GM12891 (cell line): ENCODE data around the gene TMEM174.
A peak's percentile ranks its signal among the peaks of the same experiment; 100 is the strongest.

Experiments used
- DNase-seq: peaks from one replicate; pipeline ENCODE4 v3.0.0; 2011; ENCODE audit warnings: low spot score; ENCODE audit not compliant: insufficient read length
- FAIRE-seq: peaks from 2 replicates; lab custom pipeline; 2011; peaks lifted over from hg19 to GRCh38; lab: Jason Lieb, UNC
- PAX5 ChIP-seq: IDR thresholded peaks from 2 replicates; pipeline ENCODE4 v1.6.1; 2011; ENCODE audit warnings: low read length, moderate library complexity, mild to moderate bottlenecking; ENCODE audit not compliant: insufficient read depth, severe bottlenecking
- POLR2A ChIP-seq: IDR thresholded peaks from 2 replicates; pipeline ENCODE4 v1.6.1; 2011; ENCODE audit warnings: low read depth, low read length, control low read depth
- POLR2AphosphoS5 ChIP-seq: IDR thresholded peaks from 2 replicates; pipeline ENCODE4 v1.6.1; 2011; ENCODE audit warnings: low read depth, low read length, control low read depth
- POU2F2 ChIP-seq: IDR thresholded peaks from 2 replicates; pipeline ENCODE4 v1.6.1; 2011; ENCODE audit warnings: low read depth, mild to moderate bottlenecking, control low read depth, low read length, moderate library complexity
- SPI1 ChIP-seq: IDR thresholded peaks from 2 replicates; pipeline ENCODE4 v1.6.1; 2011; ENCODE audit warnings: low read depth, low read length, control low read depth
- TAF1 ChIP-seq: IDR thresholded peaks from 2 replicates; pipeline ENCODE4 v1.6.1; 2011; ENCODE audit warnings: low read depth, low read length, control low read depth

The TMEM174 gene

GRCh38 chr5:73189871-73190376 is 16.9 kb downstream of the TMEM174 start:
- TF ChIP-seq SPI1 (no peak), TAF1 (no peak), POU2F2 (no peak), POLR2AphosphoS5 (no peak), PAX5 (no peak), POLR2A (no peak)
- DNase-seq = no peak
- FAIRE-seq = no peak

- DNase-seq (no peak), FAIRE-seq (no peak)
- TF ChIP-seq POLR2AphosphoS5 (no peak), TAF1 (no peak), PAX5 (no peak), SPI1 (no peak), POU2F2 (no peak), POLR2A (no peak)
Measured at GRCh38 chr5:73192370-73192769, 19.4 kb downstream of the TMEM174 start.

DNA sequence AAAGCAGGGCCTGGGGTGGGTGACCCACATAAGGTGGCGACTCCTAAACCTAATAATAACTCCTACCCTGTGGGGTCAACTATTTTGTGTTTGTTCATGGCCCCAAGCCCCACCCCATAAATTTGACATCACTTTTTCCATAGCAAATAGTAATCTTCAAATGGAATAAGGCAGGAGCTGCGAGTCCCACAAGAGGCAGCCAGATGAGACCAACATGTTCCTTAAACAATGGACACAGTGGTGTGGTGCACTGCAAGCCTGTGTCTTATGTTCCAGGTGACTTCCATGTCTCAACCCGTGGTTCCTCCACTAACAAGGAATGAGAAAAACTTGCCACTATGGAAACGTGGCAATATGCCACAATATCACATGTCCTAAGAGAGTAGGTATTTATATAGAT is 20.6 kb downstream of the TMEM174 start:
- FAIRE-seq = no peak
- no peak for TF ChIP-seq PAX5
- no peak for TF ChIP-seq SPI1
- TF ChIP-seq POLR2A = no peak
- no peak for TF ChIP-seq POLR2AphosphoS5
- no peak for TF ChIP-seq TAF1
- TF ChIP-seq POU2F2 = no peak
- no peak for DNase-seq

- DNase-seq (no peak), FAIRE-seq (no peak)
- TF ChIP-seq TAF1 = no peak
Measured at GRCh38 chr5:73196201-73196600, 23.2 kb downstream of the TMEM174 start.

DNA sequence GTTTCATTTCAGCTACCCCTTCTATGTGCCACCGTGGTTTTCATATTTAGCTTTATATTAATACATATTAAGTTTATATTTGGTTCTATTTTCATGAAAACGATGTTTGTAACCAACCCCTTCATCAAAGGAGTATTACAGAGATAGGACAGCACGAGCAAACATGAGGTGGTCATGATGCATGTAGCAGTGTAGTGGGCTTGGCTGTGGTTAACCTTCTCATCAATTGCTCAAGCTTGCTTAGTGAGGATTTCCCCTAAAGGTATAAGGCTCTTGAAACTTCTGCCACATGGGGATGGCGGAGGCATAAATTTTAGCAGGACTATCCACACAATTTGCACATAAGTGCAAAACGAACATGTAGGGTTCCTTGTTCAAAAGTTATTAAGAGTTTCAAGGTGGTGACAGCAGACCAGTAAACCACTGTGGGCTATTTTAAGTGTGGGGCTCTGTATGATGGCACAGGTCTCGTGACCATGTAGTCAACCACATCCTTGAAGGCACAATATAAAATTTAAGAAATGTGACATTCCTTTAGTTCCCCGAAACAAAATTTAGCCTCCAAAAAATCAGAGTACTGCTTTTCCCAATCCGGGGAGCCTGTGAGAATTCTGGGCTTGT is 24.8 kb downstream of the TMEM174 start:
- DNase-seq (no peak), FAIRE-seq (no peak)
- TF ChIP-seq POLR2A = no peak
- TF ChIP-seq POLR2AphosphoS5 = no peak
- TF ChIP-seq SPI1 = no peak
- no peak for TF ChIP-seq POU2F2
- TF ChIP-seq PAX5 = no peak
- no peak for TF ChIP-seq TAF1

DNA sequence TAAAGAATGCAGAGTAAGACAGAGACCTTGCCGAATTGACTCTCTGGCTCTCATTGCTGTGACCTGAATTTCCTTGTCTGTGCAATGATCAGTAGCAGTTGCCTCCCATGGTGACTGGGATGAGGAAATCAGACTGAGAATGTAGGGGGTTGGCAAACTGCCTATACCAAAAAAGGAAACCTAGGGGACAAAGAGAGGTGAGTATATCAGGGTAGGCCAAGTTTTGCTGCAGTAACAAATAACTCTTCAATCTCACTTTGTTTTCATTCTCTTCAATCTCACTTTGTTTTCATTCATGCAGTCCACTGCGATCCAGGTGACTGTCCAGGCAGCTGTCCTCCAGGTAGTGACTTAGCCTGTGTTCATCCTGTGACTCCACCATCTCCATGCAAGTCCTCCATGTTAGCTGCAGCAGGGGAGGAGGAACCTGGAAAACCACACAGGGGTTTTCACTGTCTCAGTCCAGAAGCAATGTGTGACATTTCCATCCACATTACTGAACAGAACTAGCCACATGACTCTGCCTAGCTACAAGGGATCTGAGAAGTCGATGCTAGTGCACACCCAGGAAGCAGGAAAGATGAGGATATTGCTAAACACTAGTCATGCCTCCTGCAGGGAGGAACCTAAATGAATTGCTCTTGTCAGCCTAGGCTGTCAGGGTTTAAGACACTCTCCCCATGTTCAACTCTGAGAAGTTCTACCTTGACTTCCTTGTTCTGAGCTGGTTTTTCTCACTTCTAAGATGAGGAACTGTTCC is 26.0 kb downstream of the TMEM174 start:
- FAIRE-seq = no peak
- DNase-seq = no peak
- TF ChIP-seq TAF1 (no peak), POLR2AphosphoS5 (no peak), POLR2A (no peak), PAX5 (no peak), POU2F2 (no peak)

DNA sequence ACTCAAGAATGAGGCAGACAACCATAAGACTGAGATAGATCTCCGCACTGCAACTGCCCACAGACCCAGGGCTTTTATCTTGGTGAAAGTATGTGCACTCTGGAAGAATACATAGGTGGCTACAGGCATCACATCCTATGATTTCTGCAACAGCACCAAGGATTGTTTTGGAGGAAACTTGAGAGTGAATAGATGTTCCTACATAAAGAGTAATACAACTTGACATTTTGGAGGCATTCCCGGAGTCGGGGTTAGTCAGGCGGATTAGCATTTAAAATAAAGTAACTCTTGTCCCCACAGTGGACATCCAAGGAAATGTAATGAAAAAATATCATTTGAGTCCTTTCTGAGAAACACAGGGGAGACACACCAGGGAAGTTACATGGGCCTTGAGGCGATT is 26.7 kb downstream of the TMEM174 start:
- no peak for FAIRE-seq
- no peak for TF ChIP-seq PAX5
- no peak for TF ChIP-seq TAF1
- TF ChIP-seq POLR2A = no peak
- no peak for TF ChIP-seq POLR2AphosphoS5
- no peak for TF ChIP-seq SPI1
- TF ChIP-seq POU2F2 = no peak
- DNase-seq = no peak

DNA sequence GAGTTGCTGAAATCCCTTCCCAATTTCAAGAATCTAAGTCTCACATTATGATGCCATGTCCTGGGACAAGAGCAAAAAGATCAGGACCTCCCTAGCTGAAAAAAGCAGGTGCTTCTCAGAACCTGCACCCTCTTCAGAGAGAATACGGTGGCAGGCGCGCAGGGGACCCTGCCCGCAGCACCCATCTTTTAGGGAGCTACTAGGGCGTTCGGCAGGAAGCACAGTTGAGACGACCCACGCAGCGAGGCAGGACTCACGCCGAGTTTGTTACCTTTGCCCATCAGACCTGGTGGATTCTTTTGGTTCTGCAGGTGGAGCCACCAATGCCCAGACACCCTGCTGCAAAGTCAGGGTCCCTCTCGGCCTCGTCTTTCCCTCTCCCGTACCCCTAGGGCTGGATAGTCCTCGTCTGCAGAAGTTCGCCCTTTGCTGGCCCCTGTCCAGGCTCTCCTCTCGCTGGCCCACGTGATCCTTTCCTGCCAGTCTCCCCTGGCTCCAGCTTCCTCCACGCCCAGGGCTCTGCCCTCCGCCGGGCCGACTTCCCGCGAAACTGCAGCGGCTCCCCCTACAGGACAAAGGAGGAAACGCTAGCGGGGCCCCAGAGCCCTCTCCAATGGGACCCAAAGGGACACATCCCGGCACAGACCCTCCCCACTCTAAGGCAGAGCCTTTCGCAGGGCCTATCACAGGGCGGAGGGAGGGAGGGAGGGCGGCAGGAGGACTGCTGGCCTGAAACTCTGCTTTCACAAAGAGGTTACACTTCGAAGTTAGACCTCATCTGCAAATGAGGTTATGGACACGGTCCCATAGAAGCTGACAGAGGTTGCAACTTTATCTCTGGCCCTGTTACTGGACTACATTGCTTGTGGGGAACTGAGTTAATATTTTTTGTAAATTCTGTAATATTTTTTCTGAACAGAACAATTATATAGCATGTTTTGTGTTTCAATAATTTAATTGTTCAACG is 28.8 kb downstream of the TMEM174 start:
- DNase-seq (peak; percentile 46), FAIRE-seq (peak; percentile 47)

DNA sequence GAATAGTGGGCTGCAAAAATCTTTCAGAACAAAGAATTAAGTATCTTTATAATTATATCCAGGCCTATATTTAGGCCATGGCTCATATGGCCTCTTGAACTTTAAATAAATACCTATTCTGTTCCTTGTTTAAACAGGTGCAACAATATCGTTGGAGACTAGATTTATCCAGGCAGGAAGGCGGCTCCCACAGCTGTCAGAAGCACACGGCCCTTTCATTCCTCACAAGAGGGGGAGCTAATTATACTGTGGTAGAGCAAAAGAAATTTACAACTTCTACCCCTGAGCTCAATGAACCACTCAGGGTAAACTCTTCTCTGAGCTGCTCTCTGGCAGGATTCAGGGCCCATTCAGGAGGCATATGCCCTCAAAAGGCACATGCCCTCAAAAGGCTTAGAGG is 31.3 kb downstream of the TMEM174 start:
- DNase-seq (no peak), FAIRE-seq (no peak)
- TF ChIP-seq SPI1 (no peak), POLR2A (no peak), POU2F2 (no peak), TAF1 (no peak), POLR2AphosphoS5 (no peak), PAX5 (no peak)

More for the DNA sequence above, 28.8 kb downstream of the TMEM174 start:
- TF ChIP-seq PAX5 (no peak), POU2F2 (no peak)
